8988T (cell line): ENCODE data around the gene DENND1A.

Experiments used
- DNase-seq: peaks from one replicate; pipeline ENCODE4 v3.0.0; 2011

Gene DENND1A

GRCh38 chr9:123678878-123679329 is 251.0 kb downstream of the DENND1A start:
- no peak for DNase-seq

GRCh38 chr9:123678038-123678877 is 251.7 kb downstream of the DENND1A start:
- DNase-seq: no peak

- DNase-seq: no peak
These were observed 253.1 kb downstream of the DENND1A start for GRCh38 chr9:123676869-123677268.

GRCh38 chr9:123669346-123669745 is 260.6 kb downstream of the DENND1A start:
- DNase-seq: no peak

GRCh38 chr9:123663529-123663928 is 266.4 kb downstream of the DENND1A start:
- no peak for DNase-seq

- no peak for DNase-seq
These were observed 267.7 kb downstream of the DENND1A start for GRCh38 chr9:123662057-123662776.

GRCh38 chr9:123660691-123661466 is 269.0 kb downstream of the DENND1A start:
- no peak for DNase-seq

- no peak for DNase-seq
These were observed 270.6 kb downstream of the DENND1A start for GRCh38 chr9:123659358-123659757.

- DNase-seq: no peak
These were observed 271.1 kb downstream of the DENND1A start for GRCh38 chr9:123658792-123659191.

GRCh38 chr9:123657941-123658340 is 272.0 kb downstream of the DENND1A start:
- DNase-seq: no peak

- DNase-seq: no peak
These were observed 272.8 kb downstream of the DENND1A start for GRCh38 chr9:123657099-123657498.

GRCh38 chr9:123656565-123656964 is 273.4 kb downstream of the DENND1A start:
- DNase-seq: no peak

GRCh38 chr9:123655681-123656423 is 274.1 kb downstream of the DENND1A start:
- no peak for DNase-seq

GRCh38 chr9:123654994-123655637 is 274.8 kb downstream of the DENND1A start:
- no peak for DNase-seq

GRCh38 chr9:123654218-123654993 is 275.5 kb downstream of the DENND1A start:
- no peak for DNase-seq

GRCh38 chr9:123652416-123652815 is 277.5 kb downstream of the DENND1A start:
- no peak for DNase-seq

GRCh38 chr9:123651871-123652270 is 278.1 kb downstream of the DENND1A start:
- DNase-seq: no peak

- DNase-seq: no peak
These were observed 278.7 kb downstream of the DENND1A start for GRCh38 chr9:123651273-123651672.

GRCh38 chr9:123649909-123650308 is 280.0 kb downstream of the DENND1A start:
- no peak for DNase-seq

- DNase-seq: no peak
These were observed 282.8 kb downstream of the DENND1A start for GRCh38 chr9:123647145-123647544.

- DNase-seq: no peak
These were observed 284.2 kb downstream of the DENND1A start for GRCh38 chr9:123645762-123646161.
